NCI-H82 (cell line): Measurements from ENCODE around the gene DOCK1.

ENCODE experiments used
- DNase-seq: peaks from one replicate; lab custom pipeline; 2025; lab: John Stamatoyannopoulos, UW

DOCK1 gene

DNA sequence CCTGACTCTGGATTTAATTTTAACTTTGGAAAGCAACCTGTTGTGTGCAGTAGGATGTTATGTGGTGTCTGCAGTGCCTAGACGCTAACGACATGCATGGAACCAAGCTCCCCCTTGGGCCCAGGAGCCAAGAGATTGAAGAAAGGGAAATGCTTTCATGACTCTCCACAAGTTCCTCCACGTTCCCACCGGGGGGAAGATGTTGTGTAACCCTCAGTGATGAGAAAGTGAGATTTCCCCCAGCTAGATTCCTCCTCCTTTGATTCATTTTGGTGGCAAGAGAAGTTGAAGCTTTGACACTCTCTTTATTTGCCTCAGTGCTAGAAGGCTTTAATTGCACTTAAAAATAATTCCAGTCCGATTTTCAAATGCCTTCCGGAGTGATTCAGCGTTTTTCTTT lies 449.0 kb downstream of the DOCK1 start:
- no peak for DNase-seq

DNA sequence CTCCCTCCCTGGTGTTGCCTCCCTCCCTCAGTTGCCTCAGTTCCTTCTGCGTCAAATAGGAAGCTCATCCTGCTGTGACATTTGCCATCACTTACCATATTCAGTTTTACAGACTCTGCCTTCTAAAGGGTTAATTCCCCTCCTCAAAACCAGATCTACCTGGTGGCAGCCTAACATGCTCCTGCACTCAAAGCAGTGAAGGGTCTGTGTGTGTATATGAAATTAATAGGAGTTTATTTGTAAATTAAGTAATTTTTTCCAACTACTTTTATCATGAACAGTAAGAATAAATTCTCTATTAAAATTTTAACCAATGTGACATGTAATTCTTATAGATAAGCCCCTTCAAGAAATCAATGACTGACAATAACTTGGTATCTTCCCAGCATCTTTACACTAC lies 449.8 kb downstream of the DOCK1 start:
- DNase-seq = peak; percentile 15

DNA sequence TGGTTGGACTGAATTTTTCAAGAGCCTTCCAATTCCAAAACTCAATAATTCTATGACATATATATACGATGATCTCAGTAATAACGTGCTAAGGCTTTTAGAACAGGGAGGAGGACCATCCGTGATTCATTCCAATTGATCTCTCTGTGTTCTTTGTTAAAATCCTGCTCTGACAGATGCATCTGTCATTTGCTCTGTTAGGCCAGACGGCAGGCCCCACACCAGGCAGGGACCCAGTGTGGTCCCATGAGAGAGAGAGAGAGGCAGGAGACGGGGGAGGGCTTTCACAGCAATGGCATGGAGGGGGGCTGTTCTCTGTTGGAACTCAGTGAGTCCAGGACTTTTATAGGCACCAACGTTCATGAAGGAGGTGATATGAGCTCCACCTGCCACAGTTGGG lies 451.1 kb downstream of the DOCK1 start:
- DNase-seq = peak; percentile 72

DNA sequence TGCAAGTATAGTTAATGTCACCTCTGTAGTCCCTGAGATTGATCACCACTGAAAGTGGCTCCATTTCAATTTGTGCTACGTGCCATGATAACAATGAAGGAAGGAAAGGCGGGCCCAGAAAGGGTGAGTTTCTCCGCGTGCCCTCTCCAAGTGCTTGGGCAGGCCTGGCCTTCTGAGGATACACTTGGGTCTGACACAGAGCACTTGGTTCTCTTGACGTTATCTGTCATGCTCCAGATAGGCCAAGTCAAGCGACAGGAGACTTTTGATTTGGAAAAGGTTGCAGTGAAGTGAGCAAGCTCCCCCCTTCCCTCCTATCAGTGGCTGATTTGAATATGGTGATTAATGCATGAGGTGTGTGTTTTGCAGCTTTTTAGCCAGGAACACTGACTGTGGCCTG lies 452.0 kb downstream of the DOCK1 start:
- no peak for DNase-seq

- no peak for DNase-seq
These were observed 453.1 kb downstream of the DOCK1 start for GRCh38 chr10:127358337-127358736.

DNA sequence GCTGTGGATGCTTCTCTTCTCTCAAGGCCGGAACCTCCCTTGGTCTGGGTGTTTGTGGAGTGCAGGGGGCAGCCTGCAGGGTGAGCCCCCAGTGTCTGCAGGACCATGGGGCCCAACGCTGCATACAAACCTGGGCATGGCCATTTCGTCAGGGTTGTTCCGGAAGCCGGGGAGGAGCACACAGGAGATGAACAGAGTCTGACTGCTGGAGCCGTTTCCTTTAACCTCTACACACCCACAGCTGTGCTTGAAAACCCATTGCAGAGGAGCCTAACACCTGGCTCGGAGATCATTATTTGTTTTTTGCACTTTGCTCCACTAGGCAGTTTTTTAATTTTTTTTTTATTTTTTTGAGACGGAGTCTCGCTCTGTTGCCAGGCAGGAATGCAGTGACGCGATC lies 458.8 kb downstream of the DOCK1 start:
- no peak for DNase-seq

DNA sequence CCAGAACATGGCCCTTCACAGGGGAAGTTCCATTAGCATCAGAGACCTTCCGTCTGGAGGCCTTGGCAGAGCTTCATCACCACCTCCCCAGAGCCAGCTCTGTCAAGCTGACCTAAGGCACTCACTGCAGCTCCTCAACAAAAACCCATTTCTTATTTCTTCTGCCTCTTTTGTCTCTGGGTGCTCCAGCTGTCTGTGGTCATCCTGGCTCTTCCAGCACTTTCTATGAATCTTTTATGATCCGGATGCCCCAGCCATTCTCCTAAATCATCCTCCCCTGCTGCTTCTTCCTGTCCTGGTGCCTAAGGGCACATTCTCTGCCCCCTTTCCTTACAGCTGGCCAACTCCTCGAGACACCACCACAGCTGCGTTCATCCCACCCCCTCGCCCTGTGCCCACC lies 462.9 kb downstream of the DOCK1 start:
- DNase-seq = no peak

GRCh38 chr10:127368929-127369328 lies 463.7 kb downstream of the DOCK1 start:
- peak; percentile 80 for DNase-seq

DNA sequence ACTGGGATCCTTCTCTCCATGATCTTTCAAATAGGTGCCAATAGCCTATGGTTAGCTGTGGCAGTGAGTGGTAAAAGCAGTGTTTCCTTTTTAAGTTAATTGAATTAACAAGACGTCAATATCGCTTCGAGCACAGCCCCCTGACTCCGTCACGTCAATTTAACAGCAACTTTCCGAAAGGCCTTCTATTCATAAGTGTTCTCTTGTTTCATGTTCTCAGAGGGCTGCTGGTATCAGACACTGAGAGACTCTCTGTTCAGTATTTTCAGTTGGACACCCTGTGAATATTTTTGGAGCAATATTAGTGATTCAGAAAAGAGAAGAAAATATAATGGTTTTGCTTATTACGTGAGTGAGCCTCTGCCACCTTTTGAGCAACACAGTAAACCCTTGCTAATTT lies 465.4 kb downstream of the DOCK1 start:
- DNase-seq = peak; percentile 31

GRCh38 chr10:127372361-127372760 lies 467.1 kb downstream of the DOCK1 start:
- peak; percentile 92 for DNase-seq

DNA sequence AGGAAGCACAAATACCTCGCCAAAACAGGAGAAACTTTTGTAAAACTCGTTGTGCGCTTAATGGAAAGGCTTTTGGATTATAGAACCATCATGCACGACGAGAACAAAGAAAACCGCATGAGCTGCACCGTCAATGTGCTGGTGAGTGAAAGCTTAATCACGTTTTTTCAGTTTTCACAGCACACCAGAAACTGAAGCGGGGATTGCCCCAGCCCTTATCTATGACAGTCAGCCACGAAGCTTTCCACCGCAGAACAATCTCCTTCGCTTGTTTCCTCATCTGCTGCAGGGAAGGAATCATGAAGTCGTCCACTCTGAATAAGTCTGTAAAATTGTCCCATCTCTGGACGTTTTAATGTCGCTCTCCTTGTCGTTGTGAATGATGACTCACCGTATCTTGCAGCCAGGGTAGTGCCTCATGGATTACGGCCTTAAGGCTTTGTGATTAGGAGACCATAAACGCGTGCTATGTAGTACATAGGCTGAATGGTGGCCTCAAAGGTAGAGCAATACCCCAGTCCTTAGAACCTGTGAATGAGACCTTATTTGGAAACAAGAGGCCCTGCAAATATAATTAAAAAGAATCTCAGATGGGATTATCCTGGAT lies 468.9 kb downstream of the DOCK1 start:
- peak; percentile 83 for DNase-seq

DNA sequence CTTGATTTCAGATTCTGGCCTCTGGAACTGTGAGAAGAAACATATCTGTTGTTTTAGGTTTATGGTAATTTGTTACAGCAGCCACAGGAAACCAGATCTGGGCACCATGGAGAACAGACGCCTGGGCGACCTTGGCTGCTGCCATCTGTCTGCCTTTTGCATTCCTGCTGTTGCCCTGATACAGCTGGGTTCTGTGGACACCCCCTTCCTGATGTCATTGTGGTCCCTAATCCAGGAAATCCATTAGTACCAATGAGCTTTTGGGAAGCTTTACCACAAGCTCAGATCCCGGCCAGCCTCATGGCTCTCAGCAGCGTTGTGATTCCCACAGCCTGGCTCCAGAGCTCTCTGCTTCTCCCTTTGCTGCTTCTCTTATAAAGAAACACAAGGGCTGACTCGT lies 469.7 kb downstream of the DOCK1 start:
- DNase-seq = peak; percentile 95

DNA sequence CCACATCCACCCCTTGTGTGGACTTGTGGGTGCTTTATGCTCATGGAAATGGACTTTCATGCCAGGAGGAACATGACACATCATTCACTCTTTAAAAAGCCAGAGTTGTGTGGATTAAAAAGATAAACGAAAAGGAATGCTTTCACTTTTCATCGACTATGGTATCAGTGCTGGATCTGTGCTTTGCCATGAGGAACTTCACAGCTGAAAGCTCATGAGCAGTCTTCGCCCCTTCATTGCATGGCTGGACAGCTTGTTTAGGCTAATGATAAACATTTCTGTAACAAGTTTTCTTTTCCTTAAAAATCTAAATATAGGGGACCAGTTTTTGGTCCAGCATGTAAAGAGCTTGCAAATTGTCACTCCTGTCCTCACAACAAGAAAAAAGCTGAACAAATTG lies 470.2 kb downstream of the DOCK1 start:
- no peak for DNase-seq

DNA sequence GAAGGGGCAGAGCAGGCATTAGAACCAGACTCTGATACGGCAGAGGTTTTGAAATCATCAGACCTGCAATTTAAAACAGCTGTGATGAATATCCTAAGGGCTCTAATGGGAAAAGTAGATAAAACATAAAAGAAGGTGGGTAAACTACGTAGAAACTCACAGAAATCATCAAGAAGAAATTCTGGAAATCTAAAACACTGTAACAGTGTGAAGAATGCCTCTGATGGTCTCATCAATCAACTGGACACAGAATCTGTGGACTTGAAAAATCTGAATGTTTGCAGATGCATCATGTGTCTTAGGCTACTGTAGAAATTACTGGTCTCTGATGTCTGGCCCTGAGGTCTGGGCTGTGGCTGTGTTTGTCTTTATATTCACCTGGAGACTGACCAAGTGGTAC lies 470.8 kb downstream of the DOCK1 start:
- no peak for DNase-seq

GRCh38 chr10:127378628-127379027 lies 473.4 kb downstream of the DOCK1 start:
- DNase-seq = no peak

DNA sequence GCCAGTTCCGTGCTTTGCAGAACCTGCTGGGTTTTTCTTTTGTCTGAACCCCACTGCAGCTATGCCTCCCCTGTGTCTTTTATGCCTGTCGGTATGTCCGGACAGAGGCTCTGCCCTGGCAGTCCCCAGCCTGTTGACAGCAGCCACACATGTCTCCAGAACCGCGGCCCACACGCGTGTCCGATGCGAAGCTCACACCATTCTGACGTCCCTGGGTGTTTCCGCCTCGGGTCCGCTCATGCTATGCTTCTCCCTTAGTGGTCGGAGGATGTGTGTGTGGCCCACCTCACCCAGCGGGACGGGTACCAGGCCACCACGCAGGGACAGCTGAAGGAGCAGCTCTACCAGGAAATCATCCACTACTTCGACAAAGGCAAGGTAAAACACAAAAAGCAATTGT lies 479.3 kb downstream of the DOCK1 start:
- DNase-seq = no peak

DNA sequence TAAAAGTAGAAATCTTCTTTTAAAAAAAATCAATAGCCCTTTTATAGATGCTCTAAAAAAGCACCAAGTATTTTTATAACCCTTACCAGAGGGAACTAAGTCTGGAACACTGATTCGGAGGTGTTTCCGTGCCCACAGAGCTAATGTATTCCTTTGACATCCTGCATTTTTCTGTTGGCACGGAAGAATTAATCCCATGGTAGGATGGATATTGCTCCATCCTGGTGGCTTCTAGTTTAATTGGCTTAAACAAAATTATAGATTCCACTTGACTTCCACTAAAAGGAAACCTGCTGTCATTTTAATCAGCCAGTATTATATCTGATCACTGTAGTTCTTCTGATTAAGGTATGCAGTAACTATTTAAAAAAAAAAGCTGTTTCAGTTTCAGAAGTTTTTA lies 479.8 kb downstream of the DOCK1 start:
- peak; percentile 16 for DNase-seq

DNA sequence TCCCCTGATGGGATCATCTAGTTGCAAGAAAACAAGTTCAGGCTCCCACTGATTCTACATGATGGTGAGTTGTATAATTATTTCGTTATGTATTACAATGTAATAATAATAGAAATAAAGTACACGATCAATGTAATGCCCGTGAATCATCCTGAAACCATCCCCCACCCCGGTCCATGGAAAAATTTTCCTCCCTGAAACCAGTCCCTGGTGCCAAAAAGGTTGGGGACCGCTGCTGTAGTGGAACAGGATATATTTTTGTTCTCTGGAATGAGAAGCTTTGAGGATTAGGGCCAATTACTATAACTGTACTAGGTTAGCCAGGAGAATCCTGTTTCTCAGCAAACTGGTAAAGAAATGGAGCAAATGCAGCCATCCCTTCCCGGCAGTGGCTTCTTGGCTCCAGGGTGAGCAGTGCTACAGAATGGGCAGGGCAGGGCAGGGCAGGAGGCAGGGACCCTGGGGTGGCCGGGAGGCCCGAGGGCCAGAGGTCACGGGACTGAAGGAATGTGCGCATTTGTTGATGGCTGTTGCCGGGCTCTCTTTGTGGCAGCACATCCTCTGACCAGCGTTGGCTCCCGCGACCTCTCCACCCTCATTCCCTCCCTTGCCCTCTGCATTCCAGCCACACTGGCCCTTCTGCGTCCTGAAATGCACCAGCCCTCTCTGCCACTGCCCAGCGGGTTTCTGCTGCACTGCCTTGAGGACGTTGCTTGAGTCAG lies 481.5 kb downstream of the DOCK1 start:
- DNase-seq = no peak

GRCh38 chr10:127391875-127392274 lies 486.6 kb downstream of the DOCK1 start:
- DNase-seq = no peak

- DNase-seq = no peak
These were observed 487.4 kb downstream of the DOCK1 start for GRCh38 chr10:127392351-127393235.

DNA sequence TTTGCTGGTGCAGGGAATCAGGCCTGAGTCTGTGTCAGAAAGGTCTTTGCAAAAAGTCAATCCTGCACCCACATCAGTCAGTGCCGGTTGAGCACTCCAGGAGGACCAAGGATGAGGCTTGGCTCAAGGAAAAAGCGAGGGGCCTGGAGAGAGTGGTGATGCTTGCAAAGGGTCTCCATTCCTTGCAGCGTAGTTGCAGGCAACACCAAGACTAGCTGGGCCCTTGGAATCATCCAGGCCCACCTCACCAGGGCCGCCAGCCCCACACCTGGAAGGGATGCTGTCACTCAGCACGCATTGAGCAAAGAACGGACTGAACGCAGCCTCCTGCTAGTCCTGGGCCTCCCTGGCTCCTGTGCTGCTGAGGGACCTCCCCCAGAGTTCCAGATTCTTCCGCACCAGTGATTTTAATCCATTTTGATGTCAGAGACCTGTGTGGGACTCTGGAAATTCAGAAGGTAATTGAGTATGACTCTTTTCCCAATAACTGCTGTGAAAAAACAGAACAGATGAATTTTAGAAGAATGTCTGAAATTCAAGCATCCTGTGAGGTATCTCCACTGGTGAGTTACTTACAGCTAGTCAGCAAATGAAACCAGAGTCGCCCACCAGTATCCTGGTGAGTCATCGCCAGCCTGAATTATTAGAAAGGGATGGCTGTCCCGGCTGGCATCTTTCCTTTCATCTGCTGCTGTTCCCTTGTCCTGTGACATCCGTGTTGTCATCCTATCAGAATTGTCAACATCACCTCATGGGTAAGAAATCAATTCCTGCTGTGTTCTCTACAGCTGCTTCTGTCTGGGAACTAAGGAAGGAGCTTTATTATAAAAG lies 493.1 kb downstream of the DOCK1 start:
- DNase-seq = peak; percentile 16

GRCh38 chr10:127398971-127399365 lies 493.7 kb downstream of the DOCK1 start:
- DNase-seq = peak; percentile 72
